HAP-1 (cell line): ENCODE data around the gene PPT2.

Source experiments
- DNase-seq, 2 experiments: peaks; one replicate each; pipeline ENCODE4 v3.0.0-alpha.2; 2016 to 2020; ENCODE audit warnings: low spot score in 2 of 2
- H3K27me3 ChIP-seq: fragments of 250-450 bp; sonication (Bioruptor Pico); 2 replicates; pipeline ENCODE4 v1.5.1; 2020; ENCODE audit warnings: low read depth, mild to moderate bottlenecking, moderate library complexity
- H3K36me3 ChIP-seq: fragments of 250-450 bp; sonication (Bioruptor Pico); replicated peaks from 2 replicates; pipeline ENCODE4 v1.5.1; 2020; ENCODE audit warnings: mild to moderate bottlenecking
- H3K4me1 ChIP-seq: fragments of 250-450 bp; sonication (Bioruptor Pico); 2 replicates; pipeline ENCODE4 v1.5.1; 2020; ENCODE audit warnings: mild to moderate bottlenecking
- H3K4me3 ChIP-seq: fragments of 250-450 bp; sonication (Bioruptor Pico); 2 replicates; pipeline ENCODE4 v1.5.1; 2020; ENCODE audit warnings: mild to moderate bottlenecking, moderate library complexity
- H3K9me3 ChIP-seq: fragments of 250-450 bp; sonication (Bioruptor Pico); 2 replicates; pipeline ENCODE4 v1.5.1; 2020; ENCODE audit warnings: mild to moderate bottlenecking, moderate library complexity
- in situ Hi-C: fragments of 300-500 bp; cut with MboI; formaldehyde crosslinking; loops from 3 replicates; pipeline ENCODE4 v1.14.3; 2020; ENCODE audit warnings: low sequenced_read_pairs, inconsistent platforms, mixed read lengths

PPT2 gene

GRCh38 chr6:32115623-32116022 lies 38.3 kb upstream of the PPT2 start:
- in situ Hi-C loops: no loop called here
- peaks cover 31% of the 10 kb centered on the region for H3K36me3 ChIP-seq

GRCh38 chr6:32116674-32117073 lies 37.3 kb upstream of the PPT2 start:
- in situ Hi-C loops: no loop called here
- H3K36me3 ChIP-seq: peaks cover 42% of the 10 kb centered on the region
- H3K9me3 ChIP-seq: no peaks in the 10 kb centered on the region
- peak in 1 of 2 experiments; percentile 53 for DNase-seq
- no peaks in the 10 kb centered on the region for H3K27me3 ChIP-seq
- no peaks in the 10 kb centered on the region for H3K4me1 ChIP-seq
- H3K4me3 ChIP-seq: no peak overlapping the region

More at GRCh38 chr6:32115623-32116022, 38.3 kb upstream of the PPT2 start:
- no peak for DNase-seq
- H3K4me3 ChIP-seq: no peak overlapping the region
- H3K9me3 ChIP-seq: no peaks in the 10 kb centered on the region
- H3K4me1 ChIP-seq: no peaks in the 10 kb centered on the region
- no peaks in the 10 kb centered on the region for H3K27me3 ChIP-seq

- no peaks in the 10 kb centered on the region for H3K4me1 ChIP-seq
- H3K9me3 ChIP-seq: no peaks in the 10 kb centered on the region
- in situ Hi-C loops: no loop called here
- no peaks in the 10 kb centered on the region for H3K27me3 ChIP-seq
- no peak overlapping the region for H3K4me3 ChIP-seq
- no peak for DNase-seq
- H3K36me3 ChIP-seq: peaks cover 46% of the 10 kb centered on the region
Measured at GRCh38 chr6:32117461-32117860, 36.5 kb upstream of the PPT2 start.

GRCh38 chr6:32118782-32119628 lies 34.9 kb upstream of the PPT2 start:
- Histone ChIP-seq H3K36me3 (peaks cover 48% of the 10 kb centered on the region), H3K27me3 (no peaks in the 10 kb centered on the region), H3K4me1 (no peaks in the 10 kb centered on the region), H3K9me3 (no peaks in the 10 kb centered on the region), H3K4me3 (no peak overlapping the region)
- peak; percentile 70 to 85 for DNase-seq
- in situ Hi-C loops: no loop called here

GRCh38 chr6:32120573-32121059 lies 33.3 kb upstream of the PPT2 start:
- Histone ChIP-seq H3K27me3 (no peaks in the 10 kb centered on the region), H3K9me3 (no peaks in the 10 kb centered on the region), H3K36me3 (peaks cover 55% of the 10 kb centered on the region), H3K4me1 (no peaks in the 10 kb centered on the region), H3K4me3 (no peak overlapping the region)
- in situ Hi-C loops: no loop called here
- no peak for DNase-seq

GRCh38 chr6:32123681-32124080 lies 30.3 kb upstream of the PPT2 start:
- in situ Hi-C loops: no loop called here
- DNase-seq: no peak

GRCh38 chr6:32126880-32127279 lies 27.1 kb upstream of the PPT2 start:
- in situ Hi-C loops: no loop called here
- Histone ChIP-seq H3K4me1 (peaks cover 17% of the 10 kb centered on the region), H3K27me3 (no peaks in the 10 kb centered on the region), H3K4me3 (peak overlapping the region; percentile 98), H3K9me3 (no peaks in the 10 kb centered on the region), H3K36me3 (peaks cover 20% of the 10 kb centered on the region)
- no peak for DNase-seq

More at GRCh38 chr6:32123681-32124080, 30.3 kb upstream of the PPT2 start:
- Histone ChIP-seq H3K9me3 (no peaks in the 10 kb centered on the region), H3K36me3 (peaks cover 38% of the 10 kb centered on the region), H3K4me3 (no peak overlapping the region), H3K4me1 (peaks cover 7% of the 10 kb centered on the region), H3K27me3 (no peaks in the 10 kb centered on the region)

- Histone ChIP-seq H3K4me3 (peak overlapping the region; percentile 98), H3K27me3 (no peaks in the 10 kb centered on the region), H3K4me1 (peaks cover 17% of the 10 kb centered on the region), H3K9me3 (no peaks in the 10 kb centered on the region), H3K36me3 (peaks cover 17% of the 10 kb centered on the region)
- in situ Hi-C loops: no loop called here
- DNase-seq: no peak
Measured at GRCh38 chr6:32127409-32127716, 26.6 kb upstream of the PPT2 start.

GRCh38 chr6:32127717-32128592 lies 26.0 kb upstream of the PPT2 start, which contains the start of gene ATF6B:
TSS of gene ATF6B (minus strand) at chr6:32128246. CDS start at chr6:32128207, 39 bp downstream.
- Histone ChIP-seq H3K9me3 (no peaks in the 10 kb centered on the region), H3K4me3 (peak within 1 kb of the TSS; percentile 98), H3K36me3 (peaks cover 17% of the 10 kb centered on the region), H3K4me1 (peaks cover 17% of the 10 kb centered on the region), H3K27me3 (no peaks in the 10 kb centered on the region)
- in situ Hi-C loops: no loop called here
- DNase-seq: peak; percentile 98

GRCh38 chr6:32128751-32129296 lies 25.1 kb upstream of the PPT2 start:
- Histone ChIP-seq H3K4me1 (peaks cover 17% of the 10 kb centered on the region), H3K27me3 (no peaks in the 10 kb centered on the region), H3K36me3 (peaks cover 16% of the 10 kb centered on the region), H3K9me3 (no peaks in the 10 kb centered on the region), H3K4me3 (peak overlapping the region; percentile 98; the same call in 1 of the 2 replicates)
- no peak for DNase-seq
- in situ Hi-C loops: no loop called here

- no peaks in the 10 kb centered on the region for H3K27me3 ChIP-seq
Measured at GRCh38 chr6:32129297-32130088, 24.4 kb upstream of the PPT2 start.

GRCh38 chr6:32131439-32131948 lies 22.4 kb upstream of the PPT2 start:
- Histone ChIP-seq H3K4me1 (peaks cover 17% of the 10 kb centered on the region), H3K4me3 (no peak overlapping the region), H3K36me3 (peaks cover 3% of the 10 kb centered on the region; the same call in 1 of the 2 replicates), H3K9me3 (no peaks in the 10 kb centered on the region), H3K27me3 (0 out of 2 replicates have a peak, but pooled peaks cover 4% of the 10 kb centered on the region)
- in situ Hi-C loops: no loop called here
- no peak for DNase-seq

More at GRCh38 chr6:32129297-32130088, 24.4 kb upstream of the PPT2 start:
- H3K36me3 ChIP-seq: peaks cover 10% of the 10 kb centered on the region
- H3K4me3 ChIP-seq: peak overlapping the region; percentile 59
- DNase-seq: no peak
- in situ Hi-C loops: no loop called here
- no peaks in the 10 kb centered on the region for H3K9me3 ChIP-seq
- peaks cover 17% of the 10 kb centered on the region for H3K4me1 ChIP-seq

- Histone ChIP-seq H3K4me1 (peaks cover 16% of the 10 kb centered on the region), H3K4me3 (no peak overlapping the region), H3K9me3 (no peaks in the 10 kb centered on the region), H3K36me3 (0 out of 2 replicates have a peak, but pooled peaks cover 3% of the 10 kb centered on the region), H3K27me3 (0 out of 2 replicates have a peak, but pooled peaks cover 4% of the 10 kb centered on the region)
- in situ Hi-C loops: no loop called here
- DNase-seq: no peak
Measured at GRCh38 chr6:32132110-32132509, 21.8 kb upstream of the PPT2 start.
